Panc1 (cell line): ENCODE results near the gene SYNRG. TPM values are rescaled to one million over a fixed set of nuclear protein-coding genes. Genes with fewer than 3 reads are reported as not detected.

Experiments used
- ATAC-seq: fragments of 200-7000 bp; cut with Tn5 transposase; 2 replicates; pipeline ENCODE4 v1.9.1; 2020; ENCODE audit warnings: mild to moderate bottlenecking, moderate library complexity
- BruUV-seq: library from RNA; stranded (reverse); fragments of 400-500 nt; replicated peaks from 2 replicates; lab custom pipeline; 2021; lab: Mats Ljungman, UMichigan
- CTCF ChIA-PET: fragments of 300-600 bp; sonication (Branson Sonifier 250); formaldehyde crosslinking; loops from one replicate; lab custom pipeline; 2022; ENCODE audit warnings: antibody characterized with exemption; lab: Charles Lee
- POLR2A ChIA-PET: fragments of 300-600 bp; sonication (Branson Sonifier 250); formaldehyde crosslinking; loops from one replicate; lab custom pipeline; 2022; ENCODE audit warnings: antibody characterized with exemption; lab: Charles Lee
- DNase-seq: peaks from one replicate; pipeline ENCODE4 v3.0.0-alpha.2; 2010; ENCODE audit warnings: low read depth, low spot score
- H3K27ac ChIP-seq: 2 replicates; pipeline ENCODE4 v1.5.1; 2011; ENCODE audit warnings: mild to moderate bottlenecking, low read length, inconsistent platforms
- H3K27me3 ChIP-seq: fragments of 200-500 bp; sonication (Bioruptor generic); 2 replicates; pipeline ENCODE4 v1.6.0; 2014; ENCODE audit warnings: low read length, inconsistent platforms; ENCODE audit not compliant: control insufficient read depth, insufficient read depth
- H3K36me3 ChIP-seq: fragments of 200-500 bp; sonication (Bioruptor generic); 2 replicates; pipeline ENCODE4 v1.5.1; 2014; ENCODE audit warnings: inconsistent platforms, mild to moderate bottlenecking, low read length, moderate library complexity; ENCODE audit not compliant: control insufficient read depth, insufficient read depth
- H3K4me1 ChIP-seq: 2 replicates; pipeline ENCODE4 v1.5.1; 2011; ENCODE audit warnings: inconsistent platforms, mild to moderate bottlenecking, low read length, moderate library complexity; ENCODE audit not compliant: control insufficient read depth, insufficient read depth
- H3K4me3 ChIP-seq, 2 experiments: 2 replicates each; pipeline ENCODE4 v1.5.1; 2011 to 2012; ENCODE audit warnings: low read depth in 2 of 2, low read length in 2 of 2, mild to moderate bottlenecking in 2 of 2, inconsistent platforms in 1 of 2, moderate library complexity in 1 of 2
- H3K9me3 ChIP-seq: fragments of 200-500 bp; sonication (Bioruptor generic); 2 replicates; pipeline ENCODE4 v1.5.1; 2014; ENCODE audit warnings: low read depth, mild to moderate bottlenecking, inconsistent platforms, low read length, moderate library complexity; ENCODE audit not compliant: control insufficient read depth, insufficient read depth
- POLR2AphosphoS5 ChIP-seq: IDR thresholded peaks from 2 replicates; pipeline ENCODE4 v1.6.1; 2012; ENCODE audit warnings: mild to moderate bottlenecking, low read depth, low read length, moderate library complexity
- SIN3A ChIP-seq: IDR thresholded peaks from 2 replicates; pipeline ENCODE4 v1.6.1; 2012; ENCODE audit warnings: low read depth, mild to moderate bottlenecking, low read length, moderate library complexity, borderline replicate concordance; ENCODE audit not compliant: insufficient read depth
- TCF7L2 ChIP-seq: IDR thresholded peaks from 2 replicates; pipeline ENCODE4 v1.6.1; 2011; ENCODE audit warnings: mild to moderate bottlenecking, low read depth, low read length, inconsistent platforms
- in situ Hi-C: cut with HindIII; loops from 2 replicates; pipeline ENCODE4 v1.10.0; 2016; ENCODE audit warnings: low sequenced_read_pairs, low pct_unique_long_range_greater_than_20kb
- intact Hi-C: fragments of 100-400 bp; cut with micrococcal nuclease; formaldehyde crosslinking; loops from one replicate; pipeline ENCODE4 v1.10.0; 2022; ENCODE audit not compliant: unreplicated experiment
- total RNA-seq: library from RNA; stranded (reverse); gene quantifications from one replicate; pipeline ENCODE4 v1.2.1, GENCODE V29; 2021; ENCODE audit not compliant: unreplicated experiment
- TF ChIP-seq, protein P1 (sequence below): fragments of 450-650 bp; IDR thresholded peaks from 2 replicates; pipeline ENCODE4 v1.5.1; 2017; ENCODE audit warnings: mild to moderate bottlenecking
- TF ChIP-seq, protein P2 (sequence below), 2 experiments: IDR thresholded peaks; 2 replicates each; pipeline ENCODE4 v1.6.1; 2011 to 2012; ENCODE audit warnings: low read depth in 2 of 2, control low read depth in 1 of 2, low read length in 1 of 2, mild to moderate bottlenecking in 1 of 2, moderate library complexity in 1 of 2; ENCODE audit not compliant: insufficient read depth in 1 of 2

The SYNRG gene
- total RNA-seq, 1 experiment from 2014 or later, result 30.8 TPM

DNA sequence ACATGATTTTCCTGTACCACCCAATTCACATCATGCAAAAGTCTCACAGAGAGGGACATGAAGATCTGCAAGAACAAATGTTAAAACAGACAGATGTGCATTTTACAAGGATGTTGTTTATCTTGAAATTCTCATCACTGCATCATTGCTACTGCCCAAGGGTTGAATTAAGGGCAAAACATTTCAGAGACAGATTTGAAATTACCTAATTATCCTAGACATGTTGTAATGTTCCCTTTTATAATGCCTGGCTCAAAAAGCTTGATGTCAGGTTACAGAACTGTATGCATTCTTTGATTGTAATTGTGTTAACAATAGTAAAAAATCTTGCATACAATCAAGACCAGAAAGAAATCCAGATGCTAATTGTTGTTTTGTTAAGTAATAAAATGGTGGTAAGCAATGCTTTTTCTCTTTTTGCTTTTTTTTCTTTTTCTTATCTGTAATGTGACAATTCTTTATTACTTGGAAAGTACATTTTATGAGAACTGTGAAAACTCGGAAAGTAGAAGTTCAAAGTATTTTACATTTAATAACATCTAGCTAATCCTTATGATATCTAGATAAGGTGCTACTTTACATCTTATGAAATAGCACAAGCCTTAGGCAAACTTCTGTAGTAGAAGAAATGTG lies 123.2 kb downstream of the SYNRG start:
- no peaks in the 10 kb centered on the region for H3K36me3 ChIP-seq
- H3K4me3 ChIP-seq, result no peak overlapping the region
- in situ Hi-C loops, result no loop called here
- DNase-seq (no peak), ATAC-seq (no peak)
- no peaks in the 10 kb centered on the region for H3K27me3 ChIP-seq
- H3K4me1 ChIP-seq, result peaks cover 7% of the 10 kb centered on the region
- TF ChIP-seq POLR2AphosphoS5, result no peak
- no peak for TF ChIP-seq TCF7L2
- TF ChIP-seq, protein P1, sequence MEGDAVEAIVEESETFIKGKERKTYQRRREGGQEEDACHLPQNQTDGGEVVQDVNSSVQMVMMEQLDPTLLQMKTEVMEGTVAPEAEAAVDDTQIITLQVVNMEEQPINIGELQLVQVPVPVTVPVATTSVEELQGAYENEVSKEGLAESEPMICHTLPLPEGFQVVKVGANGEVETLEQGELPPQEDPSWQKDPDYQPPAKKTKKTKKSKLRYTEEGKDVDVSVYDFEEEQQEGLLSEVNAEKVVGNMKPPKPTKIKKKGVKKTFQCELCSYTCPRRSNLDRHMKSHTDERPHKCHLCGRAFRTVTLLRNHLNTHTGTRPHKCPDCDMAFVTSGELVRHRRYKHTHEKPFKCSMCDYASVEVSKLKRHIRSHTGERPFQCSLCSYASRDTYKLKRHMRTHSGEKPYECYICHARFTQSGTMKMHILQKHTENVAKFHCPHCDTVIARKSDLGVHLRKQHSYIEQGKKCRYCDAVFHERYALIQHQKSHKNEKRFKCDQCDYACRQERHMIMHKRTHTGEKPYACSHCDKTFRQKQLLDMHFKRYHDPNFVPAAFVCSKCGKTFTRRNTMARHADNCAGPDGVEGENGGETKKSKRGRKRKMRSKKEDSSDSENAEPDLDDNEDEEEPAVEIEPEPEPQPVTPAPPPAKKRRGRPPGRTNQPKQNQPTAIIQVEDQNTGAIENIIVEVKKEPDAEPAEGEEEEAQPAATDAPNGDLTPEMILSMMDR, result no peak
- no peak for TF ChIP-seq SIN3A
- TF ChIP-seq, protein P2, sequence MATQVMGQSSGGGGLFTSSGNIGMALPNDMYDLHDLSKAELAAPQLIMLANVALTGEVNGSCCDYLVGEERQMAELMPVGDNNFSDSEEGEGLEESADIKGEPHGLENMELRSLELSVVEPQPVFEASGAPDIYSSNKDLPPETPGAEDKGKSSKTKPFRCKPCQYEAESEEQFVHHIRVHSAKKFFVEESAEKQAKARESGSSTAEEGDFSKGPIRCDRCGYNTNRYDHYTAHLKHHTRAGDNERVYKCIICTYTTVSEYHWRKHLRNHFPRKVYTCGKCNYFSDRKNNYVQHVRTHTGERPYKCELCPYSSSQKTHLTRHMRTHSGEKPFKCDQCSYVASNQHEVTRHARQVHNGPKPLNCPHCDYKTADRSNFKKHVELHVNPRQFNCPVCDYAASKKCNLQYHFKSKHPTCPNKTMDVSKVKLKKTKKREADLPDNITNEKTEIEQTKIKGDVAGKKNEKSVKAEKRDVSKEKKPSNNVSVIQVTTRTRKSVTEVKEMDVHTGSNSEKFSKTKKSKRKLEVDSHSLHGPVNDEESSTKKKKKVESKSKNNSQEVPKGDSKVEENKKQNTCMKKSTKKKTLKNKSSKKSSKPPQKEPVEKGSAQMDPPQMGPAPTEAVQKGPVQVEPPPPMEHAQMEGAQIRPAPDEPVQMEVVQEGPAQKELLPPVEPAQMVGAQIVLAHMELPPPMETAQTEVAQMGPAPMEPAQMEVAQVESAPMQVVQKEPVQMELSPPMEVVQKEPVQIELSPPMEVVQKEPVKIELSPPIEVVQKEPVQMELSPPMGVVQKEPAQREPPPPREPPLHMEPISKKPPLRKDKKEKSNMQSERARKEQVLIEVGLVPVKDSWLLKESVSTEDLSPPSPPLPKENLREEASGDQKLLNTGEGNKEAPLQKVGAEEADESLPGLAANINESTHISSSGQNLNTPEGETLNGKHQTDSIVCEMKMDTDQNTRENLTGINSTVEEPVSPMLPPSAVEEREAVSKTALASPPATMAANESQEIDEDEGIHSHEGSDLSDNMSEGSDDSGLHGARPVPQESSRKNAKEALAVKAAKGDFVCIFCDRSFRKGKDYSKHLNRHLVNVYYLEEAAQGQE (IDR thresholded peaks at IDR 0.05; ENCODE audit: insufficient read depth in 1 of 2, low read depth in 2 of 2, low read length in 1 of 2), result no peak
- H3K27ac ChIP-seq, result no peak overlapping the region
- intact Hi-C loops, result no loop called here
- no TSS peak for BruUV-seq
- ChIA-PET CTCF (no interaction called here), POLR2A (no interaction called here)
- H3K9me3 ChIP-seq, result no peaks in the 10 kb centered on the region

GRCh38 chr17:37483311-37484039 lies 125.7 kb downstream of the SYNRG start:
- POLR2A ChIA-PET, result interaction anchor here (0.6 to 0.7 kb wide), 2 partner anchors 14 to 1288 kb away, joined by 3 to 4 read pairs; no protein-coding TSS in a partner anchor
- H3K9me3 ChIP-seq, result no peaks in the 10 kb centered on the region
- H3K4me3 ChIP-seq, result no peak overlapping the region
- no peaks in the 10 kb centered on the region for H3K36me3 ChIP-seq
- no TSS peak for BruUV-seq
- peaks cover 7% of the 10 kb centered on the region for H3K4me1 ChIP-seq
- no peak overlapping the region for H3K27ac ChIP-seq
- DNase-seq, result no peak
- in situ Hi-C loops (no loop called here), intact Hi-C loops (no loop called here)
- no peak for ATAC-seq
- H3K27me3 ChIP-seq, result no peaks in the 10 kb centered on the region
- TF ChIP-seq, protein P2 (IDR thresholded peaks at IDR 0.05; ENCODE audit: insufficient read depth in 1 of 2, low read depth in 2 of 2, low read length in 1 of 2), result no peak
- TF ChIP-seq POLR2AphosphoS5 (no peak), SIN3A (no peak), TCF7L2 (no peak)
- TF ChIP-seq, protein P1, result no peak
- CTCF ChIA-PET, result no interaction called here
